NCI-H748 treated with DMSO at 0.1 percent for 48 hours (cell line): Measurements from ENCODE around the gene UMPS.

Source experiments
- DNase-seq: peaks from one replicate; lab custom pipeline; 2025; lab: John Stamatoyannopoulos, UW

UMPS gene

DNA sequence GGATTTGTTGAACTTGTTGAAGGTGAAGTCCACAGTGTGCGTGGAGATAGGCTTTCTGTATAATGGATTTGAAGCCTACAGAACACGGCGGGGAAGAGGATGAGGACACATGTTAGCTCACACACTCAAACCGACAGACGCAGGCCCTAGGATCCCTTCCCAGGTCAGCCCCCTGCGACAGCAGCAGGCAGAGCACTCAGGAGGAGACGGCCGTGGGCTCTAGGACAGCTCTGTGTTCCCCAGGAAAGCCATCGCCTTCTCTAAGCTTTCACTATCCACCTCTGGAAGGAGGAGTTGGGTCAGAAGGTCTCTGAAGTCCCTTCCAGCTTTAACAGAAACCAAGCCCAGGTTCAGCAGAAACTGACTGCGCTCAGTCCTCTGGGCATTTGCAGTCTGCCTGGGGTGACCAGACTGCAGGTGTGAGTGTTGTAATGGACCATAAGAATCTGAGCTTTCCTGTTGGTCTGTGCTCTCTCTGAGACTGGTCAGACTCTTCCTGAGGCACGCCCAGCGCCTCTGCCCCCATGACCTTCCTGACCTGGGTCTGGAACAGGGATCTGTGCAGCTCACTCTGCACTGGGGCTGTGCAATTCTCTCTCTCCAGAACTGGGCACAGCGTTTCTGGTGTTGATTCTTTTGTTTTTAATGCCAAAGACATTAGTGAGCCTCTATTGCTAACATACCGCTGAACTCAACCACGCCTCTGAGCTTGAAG is 33.5 kb downstream of the UMPS start:
- no peak for DNase-seq

DNA sequence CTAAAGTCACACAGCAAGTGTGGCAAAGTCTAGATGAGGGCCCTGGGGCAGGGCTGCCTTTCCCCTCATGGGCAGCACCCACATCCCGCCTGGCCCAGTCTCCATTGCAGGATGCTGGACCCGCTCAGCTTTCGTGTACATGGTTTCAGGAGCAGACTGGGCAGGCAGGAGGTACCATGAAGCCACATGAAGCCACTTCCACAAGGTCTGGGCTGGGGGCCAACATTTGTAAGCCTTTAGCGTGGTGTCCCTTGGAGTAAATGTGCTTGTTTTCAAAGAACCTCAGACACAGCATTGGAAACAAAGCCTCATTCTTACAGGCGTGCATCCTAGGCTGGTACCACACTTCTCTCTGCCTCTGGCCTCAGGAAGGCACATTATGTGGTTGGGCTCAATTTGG is 34.5 kb downstream of the UMPS start:
- no peak for DNase-seq

DNA sequence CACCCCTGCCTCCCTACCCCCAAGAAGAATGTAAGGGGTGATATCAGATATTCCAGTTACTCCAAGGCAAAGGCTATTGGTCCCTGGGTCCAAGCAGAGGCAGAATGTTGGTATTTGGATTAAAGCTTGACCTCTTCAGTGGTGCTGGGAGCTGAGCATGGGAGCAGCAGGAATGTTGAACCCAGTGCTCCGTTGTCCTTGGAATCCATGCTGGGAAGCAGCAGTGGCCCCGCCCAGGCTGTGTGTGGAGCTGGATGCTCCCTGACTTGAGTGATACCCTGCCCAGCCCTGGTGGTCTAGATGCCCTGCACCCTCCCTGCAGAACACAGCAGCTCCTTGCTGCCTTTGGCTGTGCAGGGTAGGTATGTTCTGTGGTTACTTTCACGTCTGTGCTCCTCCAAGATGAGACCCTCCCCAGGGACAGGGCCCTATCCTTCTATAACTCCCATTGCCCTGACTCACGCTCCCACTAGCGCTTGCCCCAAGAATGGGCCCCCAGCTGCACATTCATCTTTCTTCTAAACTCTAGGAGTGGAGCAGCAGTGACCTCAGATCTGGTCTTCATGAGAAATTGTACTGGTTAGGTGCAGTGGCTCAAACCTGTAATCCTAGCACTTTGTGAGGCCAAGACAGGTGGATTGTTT is 35.1 kb downstream of the UMPS start:
- no peak for DNase-seq

DNA sequence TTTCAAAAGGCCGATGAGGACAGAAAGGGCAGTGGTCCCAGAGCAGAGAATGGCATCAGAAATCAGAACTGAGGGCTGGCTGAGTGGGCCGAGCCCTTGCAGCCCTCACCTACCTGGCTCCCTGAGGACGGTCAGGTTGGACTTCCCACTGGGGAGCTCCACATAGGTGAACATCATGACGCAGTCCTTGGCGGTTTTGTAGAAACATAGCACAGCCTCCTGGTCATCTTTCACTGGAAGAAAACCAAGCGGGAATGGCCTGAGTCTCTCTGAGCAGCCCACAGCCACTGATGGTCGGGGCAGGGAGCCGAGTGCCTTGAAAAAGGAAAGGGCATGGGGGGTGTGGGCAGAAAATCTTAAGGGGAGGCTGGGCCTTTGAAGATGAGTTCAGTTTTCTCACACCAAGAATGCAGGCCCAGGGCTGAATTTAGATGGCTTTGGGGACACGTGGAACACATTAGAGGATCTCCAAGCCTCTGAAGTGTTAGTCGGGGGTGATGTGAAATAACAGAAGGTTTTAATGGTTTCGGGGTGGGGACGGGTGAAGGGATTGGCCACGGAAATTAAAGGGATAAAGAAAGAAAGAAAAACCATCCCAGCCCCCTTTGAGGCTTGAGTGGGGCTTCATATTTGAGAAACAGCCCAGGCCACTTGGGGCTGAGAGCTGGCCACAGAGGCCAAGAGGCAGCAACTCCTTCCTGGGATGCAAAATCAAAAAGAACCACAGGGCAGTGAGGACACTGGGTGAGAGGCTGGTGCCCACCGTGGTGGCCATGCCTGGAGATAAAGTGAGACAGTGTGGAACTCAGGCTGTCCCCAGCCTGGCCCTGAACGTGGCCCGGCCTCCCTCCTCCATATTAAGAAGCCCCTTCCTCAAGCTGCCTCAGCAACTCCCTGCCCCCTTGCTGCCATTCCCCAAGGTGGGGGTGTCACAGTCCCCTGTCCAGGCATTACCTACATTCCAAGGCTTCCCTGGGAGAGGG is 36.2 kb downstream of the UMPS start:
- no peak for DNase-seq

DNA sequence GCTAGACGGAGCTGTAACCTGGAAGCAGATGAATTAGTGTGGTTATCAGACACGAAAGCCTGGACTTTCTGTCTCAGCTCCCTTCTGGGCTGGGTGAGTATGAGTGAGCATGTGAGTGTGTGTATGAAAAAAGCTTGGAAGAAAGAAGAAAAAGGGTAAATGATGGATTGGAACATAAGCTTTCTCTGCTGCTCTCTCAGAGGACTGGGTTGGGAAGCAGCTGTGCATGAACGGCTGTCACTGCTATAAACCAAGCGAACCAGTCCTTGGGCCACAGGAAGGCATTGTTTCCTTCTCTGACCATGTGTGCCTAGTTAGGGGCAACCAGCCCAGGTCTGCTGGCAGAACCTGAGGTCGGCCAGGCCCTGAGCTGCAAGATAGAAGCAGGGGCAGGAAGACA is 37.0 kb downstream of the UMPS start:
- no peak for DNase-seq

DNA sequence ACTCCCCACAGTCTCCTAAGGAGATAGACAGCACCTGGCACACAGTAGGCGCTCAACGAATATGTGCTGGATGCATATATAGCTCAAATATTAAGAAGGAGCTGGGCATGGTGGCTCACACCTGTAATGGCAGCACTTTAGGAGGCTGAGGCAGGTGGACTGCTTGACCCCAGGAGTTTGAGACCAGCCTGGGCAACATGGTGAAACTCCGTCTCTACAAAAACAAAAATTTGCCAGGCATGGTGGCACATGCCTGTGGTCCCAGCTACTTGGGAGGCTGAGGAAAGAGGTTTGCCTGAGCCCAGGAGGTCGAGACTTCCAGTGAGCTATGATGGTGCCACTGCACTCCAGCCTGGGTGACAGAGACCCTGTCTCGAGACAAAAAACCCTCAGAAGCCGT is 37.4 kb downstream of the UMPS start:
- DNase-seq: no peak

DNA sequence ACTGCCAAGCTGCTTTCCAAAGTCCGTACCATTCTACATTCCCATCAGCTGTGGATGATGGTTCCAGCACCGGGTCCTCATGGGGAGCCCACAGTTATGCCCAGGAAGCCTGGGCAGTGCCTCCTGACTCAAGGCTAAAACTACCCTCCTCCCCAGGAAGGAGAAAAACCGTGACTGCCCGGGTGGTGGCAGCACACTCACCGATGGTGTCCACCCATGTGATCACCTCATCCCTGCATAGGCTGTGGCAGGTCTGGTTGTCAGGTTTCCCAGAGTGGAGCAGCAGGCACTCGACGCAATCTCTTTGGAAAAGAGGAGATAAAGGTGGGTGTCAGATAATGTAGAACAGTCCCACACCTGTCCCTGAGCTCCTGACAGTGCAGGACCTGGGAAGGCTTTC is 38.6 kb downstream of the UMPS start:
- no peak for DNase-seq

DNA sequence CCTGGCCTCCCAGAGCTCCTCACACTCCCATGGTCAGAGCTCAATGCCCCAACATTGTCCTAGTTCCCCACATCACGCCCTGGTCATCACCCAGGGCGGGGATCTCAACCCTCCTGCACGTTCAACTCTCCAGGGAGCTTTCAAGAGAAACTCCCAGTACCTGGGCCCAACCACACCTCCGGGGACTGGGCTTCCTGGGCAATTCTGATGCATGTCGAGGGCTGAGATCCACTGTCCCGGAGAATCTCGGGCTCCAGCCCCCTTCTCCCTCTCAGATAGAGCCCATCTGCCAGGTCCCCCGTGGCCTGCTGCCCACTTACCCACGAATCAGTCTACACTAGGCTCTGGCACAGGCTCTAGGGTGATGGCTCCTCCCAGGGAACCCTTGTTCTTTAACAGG is 39.2 kb downstream of the UMPS start:
- no peak for DNase-seq

DNA sequence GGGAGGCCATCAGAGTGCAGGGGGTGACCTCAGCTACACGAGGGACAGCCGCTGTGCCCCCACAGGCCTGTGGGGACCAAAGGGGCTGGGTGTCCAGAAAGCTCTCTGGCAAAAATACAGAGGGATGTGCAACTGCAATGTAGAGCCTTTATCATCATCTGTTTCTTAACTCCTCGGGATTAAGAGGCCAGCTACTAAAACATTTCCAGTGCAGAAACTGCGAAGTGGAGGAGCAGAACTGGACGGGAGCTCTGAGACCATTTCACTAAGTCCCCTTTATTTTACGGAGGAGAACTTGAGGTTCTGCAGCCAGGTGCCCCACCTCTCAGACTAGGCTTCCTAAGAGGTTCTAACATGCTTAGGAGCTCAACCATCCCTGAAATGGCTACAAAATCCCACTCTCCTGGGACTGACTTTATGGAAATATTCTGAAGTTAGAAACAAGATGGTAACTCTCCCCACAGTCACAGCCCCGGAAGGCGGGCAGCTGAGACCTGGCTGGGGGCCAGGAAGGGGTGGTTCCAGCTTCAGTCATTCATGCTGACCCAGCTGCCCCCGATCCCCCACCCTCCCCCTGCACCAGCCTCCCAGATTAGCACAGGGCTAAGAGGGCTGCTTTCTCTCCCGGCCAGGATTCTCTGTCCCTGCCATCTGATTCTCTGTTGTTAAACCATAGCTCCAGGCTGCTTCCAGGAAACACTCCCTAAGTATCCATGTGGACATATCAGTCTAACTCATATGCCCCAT is 40.3 kb downstream of the UMPS start:
- no peak for DNase-seq

DNA sequence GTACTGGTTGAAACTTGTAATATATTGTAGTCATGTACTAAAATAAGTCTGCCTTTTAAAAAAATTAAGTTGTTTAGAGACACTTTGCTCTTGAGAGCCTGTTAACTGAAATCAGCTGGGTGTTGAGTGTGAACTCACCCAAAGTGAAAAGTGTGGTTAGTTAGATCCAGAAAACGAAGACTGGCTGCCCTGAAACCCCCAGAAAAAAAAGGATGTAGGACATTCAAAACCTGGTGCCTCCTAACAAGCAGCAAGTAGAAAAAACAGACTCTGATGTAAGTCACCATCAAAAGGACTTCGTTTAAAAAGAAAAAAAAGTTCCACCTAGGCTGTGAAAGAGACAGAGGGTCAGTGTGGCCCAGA is 40.8 kb downstream of the UMPS start:
- no peak for DNase-seq

DNA sequence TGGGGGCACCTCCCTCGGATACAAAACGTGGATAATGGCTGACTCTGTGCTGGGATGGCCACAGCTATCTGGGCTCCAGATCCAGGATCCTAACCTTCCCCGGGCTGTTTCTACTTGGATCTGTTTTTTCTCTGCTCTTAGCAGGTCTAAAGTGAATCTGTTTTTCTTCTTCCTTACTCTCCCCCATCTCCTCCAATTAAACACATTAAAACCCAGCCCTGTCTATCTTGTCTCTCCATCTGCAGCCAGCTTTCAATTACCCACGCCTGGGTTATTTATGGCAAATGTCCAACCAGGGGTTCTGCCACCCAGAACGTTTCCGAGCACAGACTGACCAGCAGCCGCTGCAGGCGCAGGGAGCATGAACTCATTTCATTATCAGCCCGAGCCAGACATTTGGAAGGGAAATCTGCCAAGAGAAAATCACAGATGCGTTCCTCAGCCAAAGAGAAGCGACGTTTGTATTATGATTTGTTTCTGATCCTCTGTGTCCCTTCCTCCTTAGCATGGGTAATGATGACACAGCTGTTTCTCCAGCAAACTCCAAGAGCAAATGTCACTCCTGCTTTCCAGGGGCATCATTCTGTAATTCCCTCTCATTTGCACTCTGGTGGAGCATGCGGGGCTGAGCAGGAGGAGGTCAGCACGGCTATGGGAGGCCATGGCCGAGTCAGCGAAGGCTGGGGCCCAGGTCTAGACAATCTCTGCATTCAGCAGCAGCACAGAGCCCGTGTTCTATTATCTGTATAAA is 42.0 kb downstream of the UMPS start:
- DNase-seq: no peak

DNA sequence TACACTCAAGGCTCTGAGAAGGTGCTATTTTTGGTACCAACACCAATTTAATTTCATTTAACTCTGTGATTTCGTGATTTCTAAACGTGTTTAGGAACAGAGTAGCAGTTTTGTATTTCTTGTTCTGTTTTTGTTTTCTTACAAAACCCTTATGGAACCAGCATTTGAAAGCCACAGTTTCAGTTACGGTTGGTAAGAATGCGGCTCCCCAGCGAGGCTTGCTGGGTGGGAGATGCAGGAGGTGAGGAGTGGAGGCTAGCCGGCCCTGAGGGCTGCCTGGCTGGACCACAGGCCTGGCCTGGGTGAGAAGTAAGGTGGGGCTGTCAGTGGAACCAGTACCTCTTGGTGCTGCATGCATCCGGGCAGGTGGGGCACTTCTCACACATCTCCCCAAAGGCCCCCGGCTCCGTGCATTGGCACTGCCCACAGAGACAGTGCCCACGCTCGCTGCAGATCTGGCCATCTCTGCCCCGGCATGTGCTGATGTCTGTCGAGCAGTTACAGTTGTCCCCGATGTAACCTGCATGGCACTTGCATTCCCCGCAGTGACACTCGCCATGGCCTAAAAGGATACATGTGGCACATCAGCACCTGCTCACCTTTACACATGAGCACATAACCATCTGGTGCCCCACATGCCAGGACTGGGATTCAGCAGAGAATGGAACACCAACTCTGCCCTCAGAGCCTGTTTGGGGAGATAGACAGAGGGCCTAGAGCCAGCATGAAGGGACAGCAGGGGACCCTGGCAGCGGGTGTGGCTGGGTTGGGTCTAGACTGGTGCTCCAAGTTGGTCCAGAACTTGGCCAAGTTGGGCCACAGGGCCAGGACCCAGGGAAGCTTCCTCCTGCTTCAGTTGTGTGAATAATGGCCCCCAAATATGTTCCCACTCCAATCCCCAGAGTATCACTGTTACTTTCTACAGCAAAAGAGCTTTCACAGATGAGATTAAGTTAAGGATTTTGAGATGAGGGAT is 43.4 kb downstream of the UMPS start:
- no peak for DNase-seq

DNA sequence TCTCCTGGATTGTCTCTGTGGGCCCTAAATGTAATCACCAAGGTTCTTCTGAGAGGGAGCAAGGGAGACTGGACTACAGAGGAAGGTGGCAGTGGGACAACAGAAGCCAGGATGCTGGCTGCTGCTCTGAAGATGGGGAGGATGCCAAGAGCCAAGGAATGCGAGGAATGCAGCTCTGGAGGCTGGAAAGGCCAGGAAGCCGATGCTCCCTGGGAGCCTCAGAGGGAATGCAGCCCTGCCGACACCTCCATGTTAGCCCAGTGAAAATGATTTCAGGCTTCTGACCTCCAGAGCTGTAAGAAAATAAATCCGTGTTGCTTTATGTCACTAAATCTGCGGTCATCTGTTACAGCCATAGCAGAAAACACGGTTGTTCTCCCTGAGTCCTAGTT is 44.1 kb downstream of the UMPS start:
- no peak for DNase-seq

DNA sequence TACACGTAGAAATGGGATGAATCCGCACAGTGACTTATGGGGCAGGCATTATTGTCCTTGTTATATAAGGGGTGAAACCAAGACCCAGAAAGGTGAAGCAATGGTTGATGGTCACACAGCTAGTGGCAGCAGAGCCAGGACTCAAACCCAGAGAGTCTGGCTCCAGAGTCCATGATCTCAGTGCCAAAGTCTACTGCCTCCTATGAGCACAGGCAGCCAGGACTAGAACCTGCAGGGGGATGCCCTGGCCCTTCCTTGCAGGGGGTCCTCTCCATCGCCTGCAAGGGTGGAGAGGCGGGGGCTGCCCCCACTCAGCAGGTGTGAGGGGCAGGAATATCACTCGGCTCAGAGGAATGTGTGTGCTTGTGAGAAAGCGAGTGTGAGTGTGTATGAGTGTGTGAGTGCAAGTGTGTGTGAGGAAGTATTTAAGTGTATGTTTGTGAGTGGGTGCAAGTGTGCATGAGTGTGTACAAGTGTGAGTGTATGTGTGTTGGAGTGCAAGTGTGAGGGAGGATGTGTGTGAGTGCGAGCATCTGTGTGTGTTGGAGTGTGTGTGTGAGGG is 44.7 kb downstream of the UMPS start:
- DNase-seq: no peak

DNA sequence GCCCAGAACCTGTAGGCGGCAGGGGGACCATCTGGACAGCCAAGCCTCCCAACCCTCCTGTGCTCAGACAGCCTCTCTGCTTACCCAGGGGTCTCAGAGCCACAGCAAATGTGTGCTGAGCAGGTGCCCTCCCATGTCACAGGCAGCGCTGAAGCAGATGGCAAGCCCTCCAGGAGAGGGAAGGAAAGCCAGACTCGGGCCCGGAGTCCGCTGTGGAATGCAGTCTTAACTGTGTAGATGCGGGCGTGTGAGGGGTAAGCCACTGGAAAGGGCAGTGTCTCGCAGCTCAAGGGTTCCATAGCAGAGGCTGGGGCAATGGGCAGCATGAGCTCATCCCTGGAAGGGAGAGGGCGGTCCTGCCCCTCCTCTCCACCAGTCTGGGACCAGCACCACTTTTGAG is 45.6 kb downstream of the UMPS start:
- DNase-seq: no peak

DNA sequence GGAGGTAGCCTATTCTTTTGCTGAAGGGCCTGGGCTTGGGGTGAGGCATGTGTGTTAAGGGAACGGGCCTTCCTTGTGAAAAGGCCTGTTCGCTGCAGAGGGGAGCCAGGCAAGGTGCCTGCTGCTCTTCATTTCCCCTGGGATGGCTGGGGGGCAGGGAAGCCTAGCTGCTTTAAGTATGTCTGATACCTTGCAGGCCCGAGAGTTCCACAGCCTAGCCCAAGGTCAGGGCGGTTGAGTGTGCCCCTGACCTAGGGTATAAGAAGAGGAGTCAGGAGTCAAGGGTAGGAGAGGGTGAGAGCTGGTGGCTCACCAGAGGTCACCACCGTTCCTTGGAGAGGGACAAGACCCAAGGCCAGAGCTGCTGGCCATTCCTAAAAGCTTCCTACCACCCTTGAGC is 46.6 kb downstream of the UMPS start:
- DNase-seq: no peak

DNA sequence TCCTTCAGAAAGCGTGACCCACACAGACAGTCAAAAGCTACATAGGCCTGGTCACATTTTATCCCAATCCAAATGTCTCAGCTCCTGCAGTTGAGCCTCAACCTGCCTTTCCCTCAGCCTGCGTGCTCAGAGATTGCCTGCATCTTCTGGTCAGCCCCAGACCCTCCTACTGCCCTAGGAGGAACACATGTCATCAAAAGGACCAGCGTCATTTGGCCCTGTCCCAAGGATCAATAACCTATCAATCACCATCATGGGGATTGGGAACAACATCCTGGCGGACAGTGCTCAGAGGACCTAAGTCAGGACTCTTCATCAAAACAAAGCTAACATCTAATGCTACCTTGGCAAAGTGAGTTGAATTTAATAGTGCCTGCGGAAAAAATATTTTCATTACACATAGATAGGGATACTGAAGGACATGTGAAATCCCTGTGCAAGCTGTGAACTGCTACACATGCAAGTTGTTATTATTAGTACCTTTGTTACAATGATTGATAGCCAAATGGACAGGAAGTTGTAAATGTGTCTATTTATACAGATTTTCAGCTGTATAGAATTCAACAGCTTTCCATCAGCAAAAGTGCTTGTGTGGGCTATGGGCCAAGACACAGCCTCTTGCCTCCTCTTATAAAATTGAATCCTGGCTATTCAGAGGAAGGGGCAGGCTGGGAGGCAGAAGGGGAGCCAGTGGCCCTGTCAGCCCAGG is 47.7 kb downstream of the UMPS start:
- DNase-seq: no peak

DNA sequence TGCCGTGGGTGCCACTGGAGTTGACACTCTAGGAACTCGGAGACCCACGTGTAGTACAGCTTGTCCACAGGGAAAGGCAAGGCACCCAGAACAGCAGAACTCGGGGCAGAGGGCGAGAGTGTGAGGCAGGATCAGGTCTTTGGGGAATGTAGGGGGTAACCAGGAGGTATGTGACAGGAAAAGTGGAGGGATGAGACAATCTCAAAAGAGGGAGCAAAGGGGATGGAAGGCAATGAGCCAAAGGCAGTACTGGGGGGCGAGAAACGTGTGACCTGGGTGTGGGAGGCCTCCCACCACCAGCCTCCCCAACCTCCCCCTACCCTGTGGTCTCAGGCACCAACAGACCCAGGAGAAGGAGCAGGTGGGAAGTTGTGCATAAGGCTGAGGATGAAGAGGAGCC is 48.9 kb downstream of the UMPS start:
- no peak for DNase-seq

DNA sequence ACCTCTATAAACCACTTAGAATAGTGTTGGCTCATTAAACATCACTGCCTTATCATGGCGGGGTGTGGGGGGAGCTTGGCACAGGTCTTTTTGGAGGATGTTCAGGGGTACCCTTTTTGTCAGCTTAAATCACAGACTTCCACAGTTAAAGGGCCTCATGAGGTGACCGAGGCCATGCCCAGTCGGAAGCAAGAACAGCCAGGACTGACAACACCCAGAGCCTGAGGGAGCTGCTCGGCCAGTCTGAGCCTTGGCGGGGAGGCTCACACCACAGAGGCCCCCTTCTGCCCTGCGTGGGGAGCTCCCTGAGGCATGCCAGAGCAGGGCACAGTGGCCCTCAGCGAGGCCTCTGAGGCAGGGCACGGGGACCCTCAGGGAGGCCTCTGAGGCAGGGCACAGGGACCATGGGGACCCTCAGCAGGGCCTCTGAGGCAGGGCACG is 49.5 kb downstream of the UMPS start:
- no peak for DNase-seq
